ENCODE results near the gene ZNF367. TPM values are rescaled to one million over a fixed set of nuclear protein-coding genes. Genes with fewer than 3 reads are reported as not detected.

Gene ZNF367
- total and polyA plus RNA-seq, 2 donors (not counting 3 experiments of a cell fraction or from before 2014, with no cell fraction given): 1.7 to 10.0 TPM

DNA sequence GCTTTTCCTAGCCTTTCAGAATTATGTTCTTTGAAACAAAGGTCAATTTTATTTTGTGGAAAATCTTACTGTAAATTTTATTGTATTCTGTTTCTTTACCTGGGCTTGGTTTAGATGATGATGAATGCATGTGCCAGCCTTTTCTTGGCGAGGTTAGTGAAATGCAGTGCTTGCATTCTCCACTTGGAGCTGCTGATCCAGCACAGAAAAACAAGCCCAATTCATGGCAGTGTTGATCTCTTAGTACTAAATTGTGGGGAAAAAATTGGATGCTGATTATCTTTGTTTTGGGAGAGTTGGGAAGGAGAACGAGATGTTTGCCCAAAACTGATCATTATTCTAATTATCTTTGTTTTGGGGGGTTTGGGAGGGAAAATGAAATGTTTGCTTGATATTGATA is 35.5 kb upstream of the ZNF367 start:
- H3K4me1 ChIP-seq (ENCODE audit: control insufficient read depth, extremely low read depth, insufficient read depth, low read length): peaks cover 7% of the 10 kb centered on the region
- CTCF ChIA-PET: interaction anchor here (0.8 to 2.7 kb wide), 5 partner anchors 12 to 199 kb away, joined by 3 to 12 read pairs (median 3); no protein-coding TSS in a partner anchor
- H2AFZ ChIP-seq (ENCODE audit: low read depth, low read length): no peak overlapping the region
- POLR2A ChIA-PET: no interaction called here
- FAIRE-seq (peak; percentile 48), DNase-seq (ENCODE audit: low read depth, low spot score) (peak; percentile 31)
- no peaks in the 10 kb centered on the region for H3K9me1 ChIP-seq (replicated peaks; ENCODE audit: control insufficient read depth, extremely low read depth, insufficient read depth, low read length)
- H3K4me3 ChIP-seq (replicated peaks in 1 of 3; ENCODE audit: insufficient read depth in 1 of 3, low read depth in 1 of 3, low read length in 3 of 3): no peak overlapping the region
- H3K27ac ChIP-seq (ENCODE audit: insufficient read depth, low read depth, low read length): no peak overlapping the region
- H3K4me2 ChIP-seq (ENCODE audit: insufficient read depth, low read length): no peak overlapping the region
- no peaks in the 10 kb centered on the region for H3K27me3 ChIP-seq (ENCODE audit: control insufficient read depth in 2 of 2, insufficient read depth in 2 of 2, low read length in 2 of 2)
- BruUV-seq (replicated peaks): no TSS peak
- no peak overlapping the region for H3K9ac ChIP-seq (replicated peaks; ENCODE audit: extremely low read depth, insufficient read depth, low read length)
- intact Hi-C loops (cut with micrococcal nuclease) (no loop called here), dilution Hi-C loops (cut with MboI; ENCODE audit: extremely low pct_ligation_motif_present, low sequenced_read_pairs) (no loop called here)
- no peaks in the 10 kb centered on the region for H3K9me3 ChIP-seq (replicated peaks; ENCODE audit: control insufficient read depth, insufficient read depth, low read length)
- no peaks in the 10 kb centered on the region for H3K36me3 ChIP-seq (ENCODE audit: control insufficient read depth in 2 of 2, extremely low read depth in 1 of 2, insufficient read depth in 2 of 2, low read length in 2 of 2)
- no peaks in the 10 kb centered on the region for H4K20me1 ChIP-seq (replicated peaks; ENCODE audit: control insufficient read depth, extremely low read depth, insufficient read depth, low read length)
- TF ChIP-seq FOS (IDR thresholded peaks at IDR 0.05; ENCODE audit: borderline replicate concordance, insufficient read depth, low read length): no peak
- TF ChIP-seq, protein P1, sequence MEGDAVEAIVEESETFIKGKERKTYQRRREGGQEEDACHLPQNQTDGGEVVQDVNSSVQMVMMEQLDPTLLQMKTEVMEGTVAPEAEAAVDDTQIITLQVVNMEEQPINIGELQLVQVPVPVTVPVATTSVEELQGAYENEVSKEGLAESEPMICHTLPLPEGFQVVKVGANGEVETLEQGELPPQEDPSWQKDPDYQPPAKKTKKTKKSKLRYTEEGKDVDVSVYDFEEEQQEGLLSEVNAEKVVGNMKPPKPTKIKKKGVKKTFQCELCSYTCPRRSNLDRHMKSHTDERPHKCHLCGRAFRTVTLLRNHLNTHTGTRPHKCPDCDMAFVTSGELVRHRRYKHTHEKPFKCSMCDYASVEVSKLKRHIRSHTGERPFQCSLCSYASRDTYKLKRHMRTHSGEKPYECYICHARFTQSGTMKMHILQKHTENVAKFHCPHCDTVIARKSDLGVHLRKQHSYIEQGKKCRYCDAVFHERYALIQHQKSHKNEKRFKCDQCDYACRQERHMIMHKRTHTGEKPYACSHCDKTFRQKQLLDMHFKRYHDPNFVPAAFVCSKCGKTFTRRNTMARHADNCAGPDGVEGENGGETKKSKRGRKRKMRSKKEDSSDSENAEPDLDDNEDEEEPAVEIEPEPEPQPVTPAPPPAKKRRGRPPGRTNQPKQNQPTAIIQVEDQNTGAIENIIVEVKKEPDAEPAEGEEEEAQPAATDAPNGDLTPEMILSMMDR (IDR thresholded peaks at IDR 0.05; ENCODE audit: extremely low read depth in 1 of 2, insufficient read depth in 1 of 2, low read depth in 1 of 2, low read length in 2 of 2): peak in 1 of 2 donors; percentile 10
- TF ChIP-seq MYC (IDR thresholded peaks at IDR 0.05; ENCODE audit: low read depth, low read length): no peak
- peaks cover 7% of the 10 kb centered on the region for H3K79me2 ChIP-seq (ENCODE audit: control insufficient read depth, insufficient read depth, low read length)

All from endothelial cell of umbilical vein (primary cell).